ENCODE results near the gene ZNF664. TPM values are rescaled to one million over a fixed set of nuclear protein-coding genes. Genes with fewer than 3 reads are reported as not detected.

ZNF664 gene
- total RNA-seq, 1 experiment from 2014 or later, result 124 TPM

GRCh38 chr12:124013073-124013472, 40.1 kb downstream of the ZNF664 start:
- H3K27ac ChIP-seq (ENCODE audit: low read depth, low read length), result no peak overlapping the region
- ChIA-PET CTCF (interaction anchor here (3.5 kb wide), 1 partner anchor 19 kb away, joined by 9 read pairs; no protein-coding TSS in a partner anchor), POLR2A (no interaction called here), RAD21 (ENCODE audit: low non-redundant PET in 1 of 2, low total read pairs in 2 of 2, uncharacterized antibody in 2 of 2, unreplicated experiment in 2 of 2) (no interaction called here)
- ATAC-seq (no peak), DNase-seq (ENCODE audit: low read depth, low spot score) (no peak)
- TF ChIP-seq YY1 (IDR thresholded peaks at IDR 0.05; ENCODE audit: extremely low read depth, insufficient replicate concordance, low read depth, low read length) (no peak), ELF1 (IDR thresholded peaks at IDR 0.05; ENCODE audit: borderline replicate concordance, low read depth) (no peak), CBX3 (IDR thresholded peaks at IDR 0.05; ENCODE audit: low read depth) (no peak), ZFX (IDR thresholded peaks at IDR 0.05) (no peak), CTCF (IDR thresholded peaks at IDR 0.05 in 2 of 3, conservative IDR thresholded peaks at IDR 0.05 in 1 of 3; ENCODE audit: borderline replicate concordance in 1 of 3, insufficient read depth in 1 of 3, low read depth in 2 of 3, low read length in 2 of 3) (no peak), SP1 (IDR thresholded peaks at IDR 0.05; ENCODE audit: low read depth) (no peak)
- no peaks in the 10 kb centered on the region for H3K9me3 ChIP-seq (ENCODE audit: control insufficient read depth in 1 of 2, insufficient read depth in 1 of 2, low read depth in 1 of 2, low read length in 2 of 2)
- BruUV-seq (replicated peaks), result no TSS peak
- no peak overlapping the region for H3K4me3 ChIP-seq (replicated peaks in 1 of 2; ENCODE audit: low read depth in 1 of 2, low read length in 2 of 2)
- H3K9ac ChIP-seq (ENCODE audit: low read length), result no peak overlapping the region
- peaks cover 7% of the 10 kb centered on the region; the same call in 1 of the 2 replicates for H4K20me1 ChIP-seq (ENCODE audit: insufficient read depth)
- intact Hi-C loops (cut with micrococcal nuclease), result no loop called here
- no peaks in the 10 kb centered on the region for H3K27me3 ChIP-seq (ENCODE audit: insufficient read depth, low read length)
- H3K4me1 ChIP-seq (ENCODE audit: control insufficient read depth in 1 of 2, insufficient read depth in 2 of 2, low read length in 2 of 2), result no peaks in the 10 kb centered on the region
- H3K79me2 ChIP-seq (ENCODE audit: insufficient read depth, low read length), result peaks cover 9% of the 10 kb centered on the region; the same call in 1 of the 2 replicates
- peaks cover 17 to 29% of the 10 kb centered on the region in 2 experiments; a peak in 3 of 4 replicates for H3K36me3 ChIP-seq (ENCODE audit: control insufficient read depth in 1 of 2, insufficient read depth in 2 of 2, low read length in 2 of 2)
- no peaks in the 10 kb centered on the region for H3K9me2 ChIP-seq (ENCODE audit: insufficient read depth)
- H3K4me2 ChIP-seq (ENCODE audit: low read length), result no peak overlapping the region
- H2AFZ ChIP-seq (ENCODE audit: low read depth, low read length, poor library complexity, severe bottlenecking), result no peak overlapping the region

Measured in HCT116 (cell line).